Neuronal stem cell (in vitro differentiated cells): ENCODE results near the gene PTPRJ.
A peak's percentile ranks its signal among the peaks of the same experiment; 100 is the strongest.

Experiments used
- DNase-seq: peaks from one replicate; pipeline ENCODE4 v3.0.0-alpha.2; 2013; ENCODE audit warnings: low spot score
- H2AFZ ChIP-seq: one replicate; pipeline ENCODE4 v1.6.1; 2013; ENCODE audit warnings: mild to moderate bottlenecking, low read length, inconsistent platforms
- H2AK5ac ChIP-seq: 2 replicates; pipeline ENCODE4 v1.6.1; 2013; ENCODE audit warnings: low read depth, mild to moderate bottlenecking, inconsistent platforms, low read length, moderate library complexity, mixed read lengths
- H2BK120ac ChIP-seq: 2 replicates; pipeline ENCODE4 v1.6.1; 2013; ENCODE audit warnings: low read depth, mild to moderate bottlenecking, inconsistent platforms, low read length, moderate library complexity, mixed read lengths
- H2BK12ac ChIP-seq: one replicate; pipeline ENCODE4 v1.6.1; 2013; ENCODE audit warnings: low read length, inconsistent platforms
- H2BK15ac ChIP-seq: 2 replicates; pipeline ENCODE4 v1.6.1; 2013; ENCODE audit warnings: mild to moderate bottlenecking, low read length, inconsistent platforms, mixed read lengths
- H2BK5ac ChIP-seq: one replicate; pipeline ENCODE4 v1.6.1; 2013; ENCODE audit warnings: inconsistent platforms, mild to moderate bottlenecking, low read length, moderate library complexity
- H3K14ac ChIP-seq: one replicate; pipeline ENCODE4 v1.6.1; 2013; ENCODE audit warnings: low read length, inconsistent platforms
- H3K18ac ChIP-seq: 2 replicates; pipeline ENCODE4 v1.6.1; 2013; ENCODE audit warnings: low read length, inconsistent platforms
- H3K23ac ChIP-seq: 2 replicates; pipeline ENCODE4 v1.6.1; 2013; ENCODE audit warnings: low read depth, mild to moderate bottlenecking, mixed read lengths, low read length, inconsistent platforms; ENCODE audit not compliant: poor library complexity
- H3K27ac ChIP-seq: replicated peaks from 3 replicates; pipeline ENCODE4 v1.5.1; 2013; ENCODE audit warnings: low read length, inconsistent platforms
- H3K27me3 ChIP-seq, 3 experiments: 2 replicates each; pipeline ENCODE4 v1.6.1; 2013; ENCODE audit warnings: low read length in 3 of 3, mild to moderate bottlenecking in 2 of 3, inconsistent platforms in 1 of 3, low read depth in 1 of 3, mixed read lengths in 1 of 3, moderate library complexity in 1 of 3; ENCODE audit not compliant: control insufficient read depth in 3 of 3, insufficient read depth in 3 of 3
- H3K36me3 ChIP-seq, 2 donors: replicated peaks in 1 of 2; 2 replicates each; pipeline ENCODE4 v1.6.1; 2013; ENCODE audit warnings: low read length in 2 of 2; ENCODE audit not compliant: control insufficient read depth in 2 of 2, insufficient read depth in 2 of 2
- H3K4ac ChIP-seq: 2 replicates; pipeline ENCODE4 v1.6.1; 2013; ENCODE audit warnings: inconsistent platforms, mild to moderate bottlenecking, low read length, moderate library complexity
- H3K4me1 ChIP-seq, 2 donors: 1 replicate in 1 of 2; 2 replicates in 1 of 2; pipeline ENCODE4 v1.6.1; 2013; ENCODE audit warnings: low read length in 2 of 2, low read depth in 1 of 2; ENCODE audit not compliant: control insufficient read depth in 2 of 2, insufficient read depth in 1 of 2
- H3K4me2 ChIP-seq: one replicate; pipeline ENCODE4 v1.6.1; 2013; ENCODE audit warnings: mild to moderate bottlenecking, low read length, inconsistent platforms; ENCODE audit not compliant: insufficient read depth, poor library complexity, severe bottlenecking
- H3K4me3 ChIP-seq, 2 donors: 2 replicates each; pipeline ENCODE4 v1.5.1; 2013; ENCODE audit warnings: low read length in 2 of 2, mild to moderate bottlenecking in 2 of 2, inconsistent platforms in 1 of 2, moderate library complexity in 1 of 2
- H3K79me1 ChIP-seq: one replicate; pipeline ENCODE4 v1.6.1; 2013; ENCODE audit warnings: low read depth, mild to moderate bottlenecking, inconsistent platforms, low read length, moderate library complexity
- H3K9ac ChIP-seq: one replicate; pipeline ENCODE4 v1.6.1; 2013; ENCODE audit warnings: mild to moderate bottlenecking, low read depth, low read length, inconsistent platforms; ENCODE audit not compliant: poor library complexity
- H3K9me3 ChIP-seq, 2 donors: replicated peaks in 1 of 2; 2 replicates each; pipeline versions ENCODE3 to v1.6.1; 2013; ENCODE audit warnings: low read length in 2 of 2, mild to moderate bottlenecking in 2 of 2, inconsistent platforms in 1 of 2, low read depth in 1 of 2, mixed read lengths in 1 of 2, moderate library complexity in 1 of 2; ENCODE audit not compliant: control insufficient read depth in 2 of 2, insufficient read depth in 1 of 2
- H4K8ac ChIP-seq: one replicate; pipeline ENCODE4 v1.6.1; 2013; ENCODE audit warnings: low read depth, mild to moderate bottlenecking, inconsistent platforms, low read length, moderate library complexity
- H4K91ac ChIP-seq: one replicate; pipeline ENCODE4 v1.6.1; 2013; ENCODE audit warnings: low read length, low read depth, mild to moderate bottlenecking, inconsistent platforms; ENCODE audit not compliant: poor library complexity
- WGBS, 2 donors: extraction: QIAGEN DNeasy Blood & Tissue Kit; methylation state at CpG; one replicate each; pipeline ENCODE4 v1.1.7; 2013; ENCODE audit warnings: missing lambda C conversion rate in 2 of 2, mixed read lengths in 1 of 2; ENCODE audit not compliant: insufficient read length in 2 of 2, insufficient replicate concordance in 1 of 2; ENCODE audit errors: extremely low coverage in 2 of 2; 5-methylcytosine and 5-hydroxymethylcytosine counted together

The PTPRJ gene

DNA sequence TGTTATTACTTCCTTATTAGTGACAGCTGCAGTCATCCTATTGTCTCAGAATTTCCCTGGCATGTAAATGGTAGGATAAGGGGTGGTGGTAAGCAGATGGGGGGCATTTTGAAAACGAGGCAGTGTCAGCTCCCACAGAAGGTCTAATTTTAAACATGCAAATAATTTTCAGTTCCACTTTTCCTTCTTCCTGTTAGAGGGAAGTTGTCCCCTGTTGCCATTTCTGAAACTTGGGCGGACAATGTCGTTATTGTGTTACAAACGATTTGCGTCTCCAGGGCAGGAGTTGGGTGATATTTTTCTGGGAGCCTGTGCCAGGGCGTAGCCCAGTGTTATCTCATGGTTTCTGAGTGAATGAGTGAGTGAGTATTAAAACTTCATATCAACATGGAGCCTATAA lies 7.4 kb downstream of the PTPRJ start:
- H3K4me3 ChIP-seq = no peak overlapping the region
- H2BK5ac ChIP-seq = no peak overlapping the region
- WGBS, 2 donors = no CpG with 5 or more reads among the region's 6 CpGs
- no peak overlapping the region for H3K23ac ChIP-seq
- H3K9me3 ChIP-seq = no peaks in the 10 kb centered on the region
- no peak overlapping the region for H2AFZ ChIP-seq
- H3K14ac ChIP-seq = no peak overlapping the region
- peaks cover 8 to 14% of the 10 kb centered on the region in 2 donors for H3K4me1 ChIP-seq
- no peak overlapping the region for H2BK12ac ChIP-seq
- no peak overlapping the region for H2BK15ac ChIP-seq
- H3K4ac ChIP-seq = no peak overlapping the region
- H3K4me2 ChIP-seq = no peak overlapping the region
- H2AK5ac ChIP-seq = no peak overlapping the region
- H3K27ac ChIP-seq = no peak overlapping the region
- no peak for DNase-seq
- H3K27me3 ChIP-seq = no peaks in the 10 kb centered on the region
- no peak overlapping the region for H3K9ac ChIP-seq
- no peak overlapping the region for H3K18ac ChIP-seq
- H4K91ac ChIP-seq = no peak overlapping the region
- H2BK120ac ChIP-seq = no peak overlapping the region
- no peak overlapping the region for H4K8ac ChIP-seq
- H3K36me3 ChIP-seq = peaks cover 0 to 1% of the 10 kb centered on the region in 2 donors
- H3K79me1 ChIP-seq = peaks cover 2% of the 10 kb centered on the region

- no peak overlapping the region for H3K27ac ChIP-seq
- no peak overlapping the region for H2AK5ac ChIP-seq
- DNase-seq = no peak
- no peak overlapping the region for H2BK12ac ChIP-seq
- no peak overlapping the region for H3K4ac ChIP-seq
- no peak overlapping the region for H2BK5ac ChIP-seq
- H2BK120ac ChIP-seq = no peak overlapping the region
- H4K8ac ChIP-seq = no peak overlapping the region
- no peak overlapping the region for H3K14ac ChIP-seq
- H3K4me2 ChIP-seq = no peak overlapping the region
- peaks cover 6% of the 10 kb centered on the region for H3K79me1 ChIP-seq
- H3K23ac ChIP-seq = no peak overlapping the region
- no peaks in the 10 kb centered on the region for H3K36me3 ChIP-seq
- H3K9ac ChIP-seq = no peak overlapping the region
- H3K27me3 ChIP-seq = no peaks in the 10 kb centered on the region
- H3K18ac ChIP-seq = no peak overlapping the region
- H2BK15ac ChIP-seq = no peak overlapping the region
- no CpG with 5 or more reads among the region's 2 CpGs for WGBS, 2 donors
- H2AFZ ChIP-seq = no peak overlapping the region
- no peak overlapping the region for H4K91ac ChIP-seq
- peaks cover 5 to 8% of the 10 kb centered on the region in 2 donors for H3K4me1 ChIP-seq
- H3K9me3 ChIP-seq = no peaks in the 10 kb centered on the region
- no peak overlapping the region for H3K4me3 ChIP-seq
These were observed 9.4 kb downstream of the PTPRJ start for GRCh38 chr11:47989779-47990178.

DNA sequence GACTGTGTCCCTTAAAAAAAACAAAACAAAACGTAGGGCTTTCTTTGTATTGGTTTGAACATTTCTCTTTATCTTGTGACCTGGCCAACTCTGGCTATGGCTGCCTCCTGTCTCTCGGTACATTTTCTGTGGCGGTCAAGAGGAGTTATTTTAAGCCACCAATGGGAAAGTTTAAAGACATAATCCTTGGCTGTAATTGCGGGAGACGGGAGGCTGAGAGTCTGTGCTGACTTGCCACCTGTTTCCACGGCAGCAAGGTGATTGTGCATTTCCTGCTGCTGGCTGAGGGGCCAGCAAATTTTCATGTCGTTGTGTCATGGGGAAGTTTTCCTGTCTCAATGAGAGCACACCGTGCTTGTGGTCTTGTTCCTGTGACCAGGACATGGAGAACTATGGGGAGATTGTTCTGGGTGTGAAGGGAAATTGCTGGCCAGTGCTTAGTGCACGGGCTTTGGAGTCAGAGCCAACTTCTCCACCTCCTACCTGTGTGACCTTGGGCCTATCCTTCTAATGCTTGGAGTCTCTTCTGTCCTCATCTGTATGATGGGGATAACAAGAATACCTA lies 11.0 kb downstream of the PTPRJ start:
- H3K79me1 ChIP-seq = peaks cover 4% of the 10 kb centered on the region
- H3K4me2 ChIP-seq = no peak overlapping the region
- H3K14ac ChIP-seq = no peak overlapping the region
- no peak for DNase-seq
- no peak overlapping the region for H3K4ac ChIP-seq
- no CpG with 5 or more reads among the region's 9 CpGs for WGBS, 2 donors
- H4K8ac ChIP-seq = no peak overlapping the region
- H3K27ac ChIP-seq = peak overlapping the region; percentile 6
- no peak overlapping the region for H4K91ac ChIP-seq
- H2BK12ac ChIP-seq = no peak overlapping the region
- no peak overlapping the region for H3K18ac ChIP-seq
- H2BK120ac ChIP-seq = no peak overlapping the region
- H3K4me1 ChIP-seq = peaks cover 5 to 8% of the 10 kb centered on the region in 2 donors
- H3K23ac ChIP-seq = no peak overlapping the region
- H3K9me3 ChIP-seq = no peaks in the 10 kb centered on the region
- peak overlapping the region in 1 of 2 donors; percentile 26 for H3K4me3 ChIP-seq
- H2BK15ac ChIP-seq = no peak overlapping the region
- H2BK5ac ChIP-seq = no peak overlapping the region
- H3K27me3 ChIP-seq = no peaks in the 10 kb centered on the region
- H2AK5ac ChIP-seq = no peak overlapping the region
- H3K9ac ChIP-seq = no peak overlapping the region
- H2AFZ ChIP-seq = peak overlapping the region; percentile 42
- no peaks in the 10 kb centered on the region for H3K36me3 ChIP-seq

- no peak overlapping the region for H2AK5ac ChIP-seq
- H3K18ac ChIP-seq = no peak overlapping the region
- H3K9ac ChIP-seq = no peak overlapping the region
- H2BK120ac ChIP-seq = no peak overlapping the region
- H4K91ac ChIP-seq = no peak overlapping the region
- no peak for DNase-seq
- H2BK15ac ChIP-seq = no peak overlapping the region
- H3K4me2 ChIP-seq = no peak overlapping the region
- H3K4me1 ChIP-seq = peaks cover 5 to 8% of the 10 kb centered on the region in 2 donors
- H3K4me3 ChIP-seq = no peak overlapping the region
- no peak overlapping the region for H3K23ac ChIP-seq
- no peak overlapping the region for H3K4ac ChIP-seq
- no peak overlapping the region for H4K8ac ChIP-seq
- H3K36me3 ChIP-seq = no peaks in the 10 kb centered on the region
- no peak overlapping the region for H2BK5ac ChIP-seq
- H2BK12ac ChIP-seq = no peak overlapping the region
- no peaks in the 10 kb centered on the region for H3K9me3 ChIP-seq
- no CpG with 5 or more reads among the region's 6 CpGs for WGBS, 2 donors
- H3K27ac ChIP-seq = no peak overlapping the region
- no peaks in the 10 kb centered on the region for H3K27me3 ChIP-seq
- H2AFZ ChIP-seq = no peak overlapping the region
- H3K14ac ChIP-seq = no peak overlapping the region
- peaks cover 4% of the 10 kb centered on the region for H3K79me1 ChIP-seq
These were observed 11.5 kb downstream of the PTPRJ start for GRCh38 chr11:47991894-47992293.
